Measurements from ENCODE around the gene ADAMTS16. TPM values are rescaled to one million over a fixed set of nuclear protein-coding genes. Genes with fewer than 3 reads are reported as not detected.

ADAMTS16 gene
- total and polyA plus RNA-seq, 7 donors = under 0.01 to 5.3 (median 0.16) TPM; not detected in 2

GRCh38 chr5:5220901-5221631 is 80.9 kb downstream of the ADAMTS16 start:
- H3K27me3 ChIP-seq = no peaks in the 10 kb centered on the region
- WGBS, 2 donors = 79 to 84% methylated on average over 14 of the region's 14 CpGs
- no peak overlapping the region for H3K4me3 ChIP-seq
- H3K27ac ChIP-seq = no peak overlapping the region
- no peaks in the 10 kb centered on the region for H3K4me1 ChIP-seq
- no peaks in the 10 kb centered on the region for H3K36me3 ChIP-seq
- intact Hi-C loops (cut with DNase I) = no loop called here
- TF ChIP-seq POLR2AphosphoS5 (IDR thresholded peaks at IDR 0.05) (no peak), EP300 (IDR thresholded peaks at IDR 0.05) (no peak), POLR2A (IDR thresholded peaks at IDR 0.05) (no peak)
- TF ChIP-seq, protein P1, sequence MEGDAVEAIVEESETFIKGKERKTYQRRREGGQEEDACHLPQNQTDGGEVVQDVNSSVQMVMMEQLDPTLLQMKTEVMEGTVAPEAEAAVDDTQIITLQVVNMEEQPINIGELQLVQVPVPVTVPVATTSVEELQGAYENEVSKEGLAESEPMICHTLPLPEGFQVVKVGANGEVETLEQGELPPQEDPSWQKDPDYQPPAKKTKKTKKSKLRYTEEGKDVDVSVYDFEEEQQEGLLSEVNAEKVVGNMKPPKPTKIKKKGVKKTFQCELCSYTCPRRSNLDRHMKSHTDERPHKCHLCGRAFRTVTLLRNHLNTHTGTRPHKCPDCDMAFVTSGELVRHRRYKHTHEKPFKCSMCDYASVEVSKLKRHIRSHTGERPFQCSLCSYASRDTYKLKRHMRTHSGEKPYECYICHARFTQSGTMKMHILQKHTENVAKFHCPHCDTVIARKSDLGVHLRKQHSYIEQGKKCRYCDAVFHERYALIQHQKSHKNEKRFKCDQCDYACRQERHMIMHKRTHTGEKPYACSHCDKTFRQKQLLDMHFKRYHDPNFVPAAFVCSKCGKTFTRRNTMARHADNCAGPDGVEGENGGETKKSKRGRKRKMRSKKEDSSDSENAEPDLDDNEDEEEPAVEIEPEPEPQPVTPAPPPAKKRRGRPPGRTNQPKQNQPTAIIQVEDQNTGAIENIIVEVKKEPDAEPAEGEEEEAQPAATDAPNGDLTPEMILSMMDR (IDR thresholded peaks at IDR 0.05) = no peak
- H3K9me3 ChIP-seq = no peaks in the 10 kb centered on the region
- DNase-seq = no peak

- TF ChIP-seq POLR2A (IDR thresholded peaks at IDR 0.05) (no peak), POLR2AphosphoS5 (IDR thresholded peaks at IDR 0.05) (no peak), EP300 (IDR thresholded peaks at IDR 0.05) (no peak)
- TF ChIP-seq, protein P1 (IDR thresholded peaks at IDR 0.05) = no peak
- 61 to 73% methylated on average over 4 of the region's 4 CpGs for WGBS, 2 donors
- Histone ChIP-seq H3K4me3 (no peak overlapping the region), H3K27ac (no peak overlapping the region), H3K4me1 (no peaks in the 10 kb centered on the region), H3K9me3 (no peaks in the 10 kb centered on the region), H3K36me3 (no peaks in the 10 kb centered on the region), H3K27me3 (no peaks in the 10 kb centered on the region)
- intact Hi-C loops (cut with DNase I) = no loop called here
- DNase-seq = no peak
These were observed 81.6 kb downstream of the ADAMTS16 start for GRCh38 chr5:5221724-5222123.

DNA sequence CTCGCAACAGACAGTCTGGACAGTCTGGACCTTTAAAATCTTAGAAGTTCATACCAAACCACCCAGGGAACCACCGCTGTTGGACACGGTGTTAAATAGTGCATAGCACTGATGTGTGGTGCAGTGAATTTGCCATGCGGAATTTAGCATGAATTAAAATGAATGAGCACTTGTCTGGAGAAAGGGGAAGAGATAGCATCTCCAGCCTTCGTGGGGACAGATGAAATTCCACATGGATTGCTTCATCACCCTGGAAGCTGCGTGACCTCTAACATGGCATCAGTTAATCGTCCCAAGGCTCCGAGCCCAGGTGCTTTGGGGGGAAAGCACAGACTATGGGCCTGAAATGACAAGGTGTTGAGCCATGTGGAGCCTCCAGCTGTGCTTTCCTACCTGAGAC is 91.4 kb downstream of the ADAMTS16 start:
- no peaks in the 10 kb centered on the region for H3K27me3 ChIP-seq
- no peaks in the 10 kb centered on the region for H3K36me3 ChIP-seq
- no peak overlapping the region for H3K4me3 ChIP-seq
- TF ChIP-seq POLR2A (IDR thresholded peaks at IDR 0.05) = no peak
- TF ChIP-seq, protein P1 (IDR thresholded peaks at IDR 0.05) = no peak
- TF ChIP-seq EP300 (IDR thresholded peaks at IDR 0.05) = no peak
- TF ChIP-seq POLR2AphosphoS5 (IDR thresholded peaks at IDR 0.05) = no peak
- no peaks in the 10 kb centered on the region for H3K9me3 ChIP-seq
- H3K27ac ChIP-seq = no peak overlapping the region
- no peak for DNase-seq
- WGBS, 2 donors = 87 to 89% methylated on average over 8 of the region's 8 CpGs
- no peaks in the 10 kb centered on the region for H3K4me1 ChIP-seq
- intact Hi-C loops (cut with DNase I) = no loop called here

DNA sequence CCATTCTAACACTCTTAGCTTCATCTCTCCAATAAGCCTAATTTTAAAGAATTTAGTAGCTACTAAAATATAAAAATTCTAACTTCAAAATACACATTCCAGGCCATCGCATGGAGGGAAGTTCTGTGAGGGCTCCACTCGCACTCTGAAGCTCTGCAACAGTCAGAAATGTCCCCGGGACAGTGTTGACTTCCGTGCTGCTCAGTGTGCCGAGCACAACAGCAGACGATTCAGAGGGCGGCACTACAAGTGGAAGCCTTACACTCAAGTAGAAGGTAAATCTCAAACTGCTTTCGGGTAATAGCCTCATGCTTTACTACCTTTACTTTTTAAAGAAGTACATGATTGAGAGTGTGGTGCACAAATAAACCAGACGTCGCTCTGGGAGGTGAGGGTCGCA is 94.8 kb downstream of the ADAMTS16 start:
- Histone ChIP-seq H3K36me3 (no peaks in the 10 kb centered on the region), H3K9me3 (no peaks in the 10 kb centered on the region), H3K4me1 (no peaks in the 10 kb centered on the region), H3K27me3 (no peaks in the 10 kb centered on the region), H3K27ac (no peak overlapping the region), H3K4me3 (no peak overlapping the region)
- intact Hi-C loops (cut with DNase I) = no loop called here
- WGBS, 2 donors = 88 to 90% methylated on average over 11 of the region's 11 CpGs
- DNase-seq = no peak
- TF ChIP-seq POLR2A (IDR thresholded peaks at IDR 0.05) (no peak), EP300 (IDR thresholded peaks at IDR 0.05) (no peak), POLR2AphosphoS5 (IDR thresholded peaks at IDR 0.05) (no peak)
- TF ChIP-seq, protein P1 (IDR thresholded peaks at IDR 0.05) = no peak

DNA sequence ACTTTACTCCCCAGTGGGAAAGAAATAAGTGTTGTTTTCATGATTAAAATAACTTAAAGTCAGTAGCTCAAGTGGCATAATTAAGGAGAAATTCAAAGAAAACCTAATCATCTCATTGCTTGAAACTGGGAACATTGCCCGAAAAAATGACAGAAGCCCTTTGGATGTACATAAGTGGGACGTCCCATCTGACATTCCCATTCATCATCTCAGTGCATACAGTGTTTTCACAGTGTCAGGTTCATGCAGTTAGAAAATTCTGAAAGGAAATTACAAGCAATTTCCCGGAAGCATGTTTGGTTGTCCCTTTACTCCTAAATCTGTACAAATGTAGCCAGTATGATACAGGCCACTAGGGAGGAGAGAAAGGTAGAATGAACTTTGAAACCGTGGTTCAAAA is 95.6 kb downstream of the ADAMTS16 start:
- intact Hi-C loops (cut with DNase I) = no loop called here
- Histone ChIP-seq H3K36me3 (no peaks in the 10 kb centered on the region), H3K27me3 (no peaks in the 10 kb centered on the region), H3K4me1 (no peaks in the 10 kb centered on the region), H3K27ac (no peak overlapping the region), H3K9me3 (no peaks in the 10 kb centered on the region), H3K4me3 (no peak overlapping the region)
- 74 to 75% methylated on average over 4 of the region's 4 CpGs for WGBS, 2 donors
- no peak for DNase-seq
- TF ChIP-seq EP300 (IDR thresholded peaks at IDR 0.05) (no peak), POLR2AphosphoS5 (IDR thresholded peaks at IDR 0.05) (no peak), POLR2A (IDR thresholded peaks at IDR 0.05) (no peak)
- TF ChIP-seq, protein P1 (IDR thresholded peaks at IDR 0.05) = no peak
